ENCODE results near the gene NOS3.

The NOS3 gene

GRCh38 chr7:151015967-151016366 lies 25.1 kb downstream of the NOS3 start:
- TF ChIP-seq CTCF (IDR thresholded peaks at IDR 0.05; ENCODE audit: control insufficient read depth, extremely low read depth, insufficient read depth), result no peak
- DNase-seq (ENCODE audit: low read depth), result no peak
- no peak overlapping the region for H3K4me3 ChIP-seq (ENCODE audit: low read depth, low read length)

- TF ChIP-seq CTCF (IDR thresholded peaks at IDR 0.05; ENCODE audit: control insufficient read depth, extremely low read depth, insufficient read depth), result no peak
- DNase-seq (ENCODE audit: low read depth), result no peak
- no peak overlapping the region for H3K4me3 ChIP-seq (ENCODE audit: low read depth, low read length)
Measured at GRCh38 chr7:151016505-151016904, 25.7 kb downstream of the NOS3 start.

- DNase-seq (ENCODE audit: low read depth), result no peak
- no peak overlapping the region for H3K4me3 ChIP-seq (ENCODE audit: low read depth, low read length)
- TF ChIP-seq CTCF (IDR thresholded peaks at IDR 0.05; ENCODE audit: control insufficient read depth, extremely low read depth, insufficient read depth), result no peak
Measured at GRCh38 chr7:151016942-151017341, 26.1 kb downstream of the NOS3 start.

- H3K4me3 ChIP-seq (ENCODE audit: low read depth, low read length), result peak overlapping the region; percentile 47
Measured at GRCh38 chr7:151017370-151017952, 26.6 kb downstream of the NOS3 start.

GRCh38 chr7:151017953-151018420 lies 27.2 kb downstream of the NOS3 start:
- TF ChIP-seq CTCF (IDR thresholded peaks at IDR 0.05; ENCODE audit: control insufficient read depth, extremely low read depth, insufficient read depth), result peak; percentile 99
- peak overlapping the region; percentile 47 for H3K4me3 ChIP-seq (ENCODE audit: low read depth, low read length)
- no peak for DNase-seq (ENCODE audit: low read depth)

More at GRCh38 chr7:151017370-151017952, 26.6 kb downstream of the NOS3 start:
- TF ChIP-seq CTCF (IDR thresholded peaks at IDR 0.05; ENCODE audit: control insufficient read depth, extremely low read depth, insufficient read depth), result no peak
- no peak for DNase-seq (ENCODE audit: low read depth)

GRCh38 chr7:151018421-151019129 lies 27.8 kb downstream of the NOS3 start:
- peak overlapping the region; percentile 47 for H3K4me3 ChIP-seq (ENCODE audit: low read depth, low read length)
- no peak for DNase-seq (ENCODE audit: low read depth)
- no peak for TF ChIP-seq CTCF (IDR thresholded peaks at IDR 0.05; ENCODE audit: control insufficient read depth, extremely low read depth, insufficient read depth)

GRCh38 chr7:151019130-151019447 lies 28.3 kb downstream of the NOS3 start:
- TF ChIP-seq CTCF (IDR thresholded peaks at IDR 0.05; ENCODE audit: control insufficient read depth, extremely low read depth, insufficient read depth), result no peak
- DNase-seq (ENCODE audit: low read depth), result no peak
- no peak overlapping the region for H3K4me3 ChIP-seq (ENCODE audit: low read depth, low read length)
